Measurements from ENCODE around the gene F11R. TPM values are rescaled to one million over a fixed set of nuclear protein-coding genes. Genes with fewer than 3 reads are reported as not detected.
"Not testable (repeated sequence)": the region's sequence is repeated elsewhere in the genome, so short reads cannot be mapped to it uniquely, and the experiment has no call there.

F11R gene
- total and polyA plus RNA-seq, 10 of the 15 experiments (the other 5 are each of a cell fraction or from before 2014, with no cell fraction given), result 15.3 to 80.9 (median 24.3) TPM

DNA sequence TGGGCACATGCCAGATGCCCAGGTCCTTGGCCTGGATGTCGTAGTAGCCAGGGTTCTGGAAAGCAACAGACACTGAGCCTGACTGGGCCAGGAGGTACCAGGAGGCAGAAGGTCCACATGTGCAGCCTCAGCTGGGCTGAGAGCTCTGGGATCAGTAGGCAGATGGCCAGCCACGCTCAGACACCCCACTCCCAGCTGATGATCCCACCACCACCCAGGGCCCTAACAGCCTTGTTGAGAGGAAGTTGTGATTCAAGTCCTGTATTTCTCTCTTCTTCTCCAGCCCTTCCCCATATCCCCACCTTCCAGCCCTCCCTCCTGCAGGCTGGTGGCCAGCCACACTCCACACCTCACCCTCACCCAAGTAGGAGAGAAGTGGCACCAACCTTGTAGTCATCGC lies 70.3 kb downstream of the F11R start (continued):
- TF ChIP-seq ZNF592 (IDR thresholded peaks at IDR 0.05) (no peak), NFIC (IDR thresholded peaks at IDR 0.05; ENCODE audit: low read depth, low read length) (no peak), EED (IDR thresholded peaks at IDR 0.05; ENCODE audit: low read depth) (no peak), ETV6 (conservative IDR thresholded peaks at IDR 0.05 in 1 of 2, IDR thresholded peaks at IDR 0.05 in 1 of 2; ENCODE audit: borderline replicate concordance in 1 of 2, low read depth in 1 of 2) (no peak)

GRCh38 chr1:160949881-160950280 lies 71.1 kb downstream of the F11R start:
- no peak for TF ChIP-seq BHLHE40 (IDR thresholded peaks at IDR 0.05; ENCODE audit: borderline replicate concordance in 1 of 2, low read depth in 2 of 2, low read length in 1 of 2)
- TF ChIP-seq ZNF24 (IDR thresholded peaks at IDR 0.05), result no peak
- TF ChIP-seq IKZF2 (IDR thresholded peaks at IDR 0.05), result no peak
- no peak for TF ChIP-seq ZNF217 (IDR thresholded peaks at IDR 0.05)
- H3K4me1 ChIP-seq (ENCODE audit: control insufficient read depth, insufficient read depth, low read length), result no peaks in the 10 kb centered on the region
- no peak overlapping the region for H3K4me2 ChIP-seq (ENCODE audit: control insufficient read depth, insufficient read depth)
- no peaks in the 10 kb centered on the region for H4K20me1 ChIP-seq (ENCODE audit: control insufficient read depth, insufficient read depth)
- H2AFZ ChIP-seq (ENCODE audit: control insufficient read depth, low read depth, low read length), result no peak overlapping the region
- H3K27ac ChIP-seq (ENCODE audit: control insufficient read depth, insufficient read depth), result no peak overlapping the region
- DNase-seq (ENCODE audit: low read depth, low spot score), result no peak
- ChIA-PET POLR2A (no interaction called here), RAD21 (ENCODE audit: unreplicated experiment) (interaction anchor here (4.6 to 5.7 kb wide), 2 partner anchors 114 to 181 kb away, joined by 26 to 174 read pairs; no protein-coding TSS in a partner anchor), CTCF (interaction anchor here (3.0 to 6.5 kb wide), 3 partner anchors 113 to 181 kb away, joined by 17 to 349 read pairs (median 247); no protein-coding TSS in a partner anchor), SMC1A (ENCODE audit: uncharacterized antibody, unreplicated experiment) (interaction anchor here (2.8 to 6.8 kb wide), 4 partner anchors 8 to 225 kb away, joined by 15 to 212 read pairs (median 45); no protein-coding TSS in a partner anchor)
- no peak overlapping the region for H3K9ac ChIP-seq (ENCODE audit: control insufficient read depth, insufficient read depth, low read length)
- BruUV-seq (replicated peaks), result no TSS peak
- H3K79me2 ChIP-seq (ENCODE audit: control insufficient read depth, insufficient read depth, low read length), result no peaks in the 10 kb centered on the region
- WGBS (ENCODE audit: insufficient coverage, insufficient replicate concordance, low lambda C conversion rate, missing lambda C conversion rate), result 93% methylated on average over 2 of the region's 2 CpGs
- H3K27me3 ChIP-seq (replicated peaks in 1 of 2; ENCODE audit: control insufficient read depth in 2 of 2, insufficient read depth in 2 of 2, low read length in 1 of 2), result no peaks in the 10 kb centered on the region
- intact Hi-C loops (cut with micrococcal nuclease; ENCODE audit: unreplicated experiment), result loop anchor here (2.0 kb wide), 2 partner anchors 171 to 267 kb away; no protein-coding TSS in a partner anchor
- no peaks in the 10 kb centered on the region for H3K36me3 ChIP-seq (ENCODE audit: control insufficient read depth in 2 of 2, insufficient read depth in 2 of 2, low read length in 1 of 2)
- no peak for ATAC-seq
- H3K4me3 ChIP-seq, result no peak overlapping the region
- H3K9me3 ChIP-seq (replicated peaks; ENCODE audit: control insufficient read depth, insufficient read depth, low read length), result no peaks in the 10 kb centered on the region
- no peak for FAIRE-seq
- in situ Hi-C loops (cut with MboI), result loop anchor here (5.0 to 25.0 kb wide), 5 partner anchors 113 to 538 kb away; partner anchors contain the start of gene VANGL2

- POLR2A ChIA-PET; BruUV-seq (replicated peaks); intact Hi-C loops (cut with micrococcal nuclease; ENCODE audit: unreplicated experiment); H3K27me3 ChIP-seq (replicated peaks in 1 of 2; ENCODE audit: control insufficient read depth in 2 of 2, insufficient read depth in 2 of 2, low read length in 1 of 2); H3K4me2 ChIP-seq (ENCODE audit: control insufficient read depth, insufficient read depth); H2AFZ ChIP-seq (ENCODE audit: control insufficient read depth, low read depth, low read length); H3K79me2 ChIP-seq (ENCODE audit: control insufficient read depth, insufficient read depth, low read length); H4K20me1 ChIP-seq (ENCODE audit: control insufficient read depth, insufficient read depth); H3K4me3 ChIP-seq; DNase-seq (ENCODE audit: low read depth, low spot score); H3K9me3 ChIP-seq (replicated peaks; ENCODE audit: control insufficient read depth, insufficient read depth, low read length); ATAC-seq; in situ Hi-C loops (cut with MboI); H3K27ac ChIP-seq (ENCODE audit: control insufficient read depth, insufficient read depth); H3K36me3 ChIP-seq (ENCODE audit: control insufficient read depth in 2 of 2, insufficient read depth in 2 of 2, low read length in 1 of 2); FAIRE-seq; H3K9ac ChIP-seq (ENCODE audit: control insufficient read depth, insufficient read depth, low read length); H3K4me1 ChIP-seq (ENCODE audit: control insufficient read depth, insufficient read depth, low read length): not testable (repeated sequence)
- SMC1A ChIA-PET (ENCODE audit: uncharacterized antibody, unreplicated experiment), result interaction anchor here (3.3 to 6.8 kb wide), 2 partner anchors 107 to 113 kb away, joined by 19 to 212 read pairs; no protein-coding TSS in a partner anchor
- RAD21 ChIA-PET (ENCODE audit: unreplicated experiment), result interaction anchor here (1.0 kb wide), 1 partner anchor 113 kb away, joined by 3 read pairs; no protein-coding TSS in a partner anchor
- 46% methylated on average over 5 of the region's 7 CpGs for WGBS (ENCODE audit: insufficient coverage, insufficient replicate concordance, low lambda C conversion rate, missing lambda C conversion rate)
- CTCF ChIA-PET, result interaction anchor here (5.9 to 6.5 kb wide), 2 partner anchors 113 to 172 kb away, joined by 247 to 349 read pairs; no protein-coding TSS in a partner anchor
These were observed 71.6 kb downstream of the F11R start for GRCh38 chr1:160949216-160949880.

All from GM12878 (cell line).